Ishikawa (cell line): ENCODE measurements around the gene POSTN.

Experiments used
- CEBPB ChIP-seq: IDR thresholded peaks from 2 replicates; pipeline ENCODE4 v1.6.1; 2012
- CREB1 ChIP-seq: IDR thresholded peaks from 2 replicates; pipeline ENCODE4 v1.6.1; 2012; ENCODE audit warnings: low read depth
- EGR1 ChIP-seq: IDR thresholded peaks from 2 replicates; pipeline ENCODE4 v1.6.1; 2012
- EP300 ChIP-seq: IDR thresholded peaks from 2 replicates; pipeline ENCODE4 v1.6.1; 2012; ENCODE audit warnings: borderline replicate concordance
- FOXM1 ChIP-seq: IDR thresholded peaks from 2 replicates; pipeline ENCODE4 v1.6.1; 2012; ENCODE audit warnings: low read depth, borderline replicate concordance
- MAX ChIP-seq: IDR thresholded peaks from 2 replicates; pipeline ENCODE4 v1.6.1; 2012
- NFIC ChIP-seq: IDR thresholded peaks from 2 replicates; pipeline ENCODE4 v1.6.1; 2012
- RAD21 ChIP-seq: IDR thresholded peaks from 2 replicates; pipeline ENCODE4 v1.6.1; 2012; ENCODE audit warnings: low read depth
- REST ChIP-seq: IDR thresholded peaks from 2 replicates; pipeline ENCODE4 v1.6.1; 2012; ENCODE audit warnings: low read depth, mild to moderate bottlenecking
- TAF1 ChIP-seq: IDR thresholded peaks from 2 replicates; pipeline ENCODE4 v1.6.1; 2012; ENCODE audit warnings: low read depth, mild to moderate bottlenecking
- TCF12 ChIP-seq: IDR thresholded peaks from 2 replicates; pipeline ENCODE4 v1.6.1; 2012; ENCODE audit warnings: low read depth
- TEAD4 ChIP-seq: IDR thresholded peaks from 2 replicates; pipeline ENCODE4 v1.6.1; 2012
- USF1 ChIP-seq: IDR thresholded peaks from 2 replicates; pipeline ENCODE4 v1.6.1; 2012
- YY1 ChIP-seq: IDR thresholded peaks from 2 replicates; pipeline ENCODE4 v1.6.1; 2012; ENCODE audit warnings: low read depth
- ZBTB7A ChIP-seq: IDR thresholded peaks from 2 replicates; pipeline ENCODE4 v1.6.1; 2012; ENCODE audit warnings: low read depth

The POSTN gene

GRCh38 chr13:37534676-37535075, 63.9 kb downstream of the POSTN start:
- TF ChIP-seq REST (no peak), EP300 (no peak), MAX (no peak), TCF12 (no peak), TAF1 (no peak), CEBPB (no peak), CREB1 (no peak), ZBTB7A (no peak), TEAD4 (no peak), USF1 (no peak), RAD21 (no peak), NFIC (no peak), YY1 (no peak), EGR1 (no peak), FOXM1 (no peak)

GRCh38 chr13:37534181-37534580, 64.4 kb downstream of the POSTN start:
- no peak for TF ChIP-seq NFIC
- TF ChIP-seq YY1, result no peak
- TF ChIP-seq ZBTB7A, result no peak
- no peak for TF ChIP-seq CEBPB
- no peak for TF ChIP-seq TCF12
- TF ChIP-seq EP300, result no peak

- TF ChIP-seq TCF12 (no peak), CREB1 (no peak), EP300 (no peak), TAF1 (no peak), REST (no peak), RAD21 (no peak)
These were observed 67.5 kb downstream of the POSTN start for GRCh38 chr13:37531049-37531448.

- no peak for TF ChIP-seq ZBTB7A
- no peak for TF ChIP-seq TAF1
- no peak for TF ChIP-seq YY1
These were observed 68.7 kb downstream of the POSTN start for GRCh38 chr13:37529751-37530385.

- TF ChIP-seq CREB1 (no peak), YY1 (no peak), ZBTB7A (no peak), TCF12 (no peak), NFIC (no peak), REST (no peak), MAX (no peak), EGR1 (no peak)
These were observed 71.7 kb downstream of the POSTN start for GRCh38 chr13:37526710-37527473.
